Measurements from ENCODE around the gene RBMS1.

- no peak for TF ChIP-seq CTCF (IDR thresholded peaks at IDR 0.05)
- no peak for TF ChIP-seq EZH2 (IDR thresholded peaks at IDR 0.05; ENCODE audit: borderline replicate concordance, insufficient read depth, low read depth, low read length, poor library complexity, severe bottlenecking)
Measured at GRCh38 chr2:160409480-160409879, 84.1 kb downstream of the RBMS1 start.
